ENCODE results near the gene NINJ2. TPM values are rescaled to one million over a fixed set of nuclear protein-coding genes. Genes with fewer than 3 reads are reported as not detected.

Gene NINJ2
- total RNA-seq, 4 donors from 2014 or later = 2.2 to 14.9 (median 4.5) TPM

DNA sequence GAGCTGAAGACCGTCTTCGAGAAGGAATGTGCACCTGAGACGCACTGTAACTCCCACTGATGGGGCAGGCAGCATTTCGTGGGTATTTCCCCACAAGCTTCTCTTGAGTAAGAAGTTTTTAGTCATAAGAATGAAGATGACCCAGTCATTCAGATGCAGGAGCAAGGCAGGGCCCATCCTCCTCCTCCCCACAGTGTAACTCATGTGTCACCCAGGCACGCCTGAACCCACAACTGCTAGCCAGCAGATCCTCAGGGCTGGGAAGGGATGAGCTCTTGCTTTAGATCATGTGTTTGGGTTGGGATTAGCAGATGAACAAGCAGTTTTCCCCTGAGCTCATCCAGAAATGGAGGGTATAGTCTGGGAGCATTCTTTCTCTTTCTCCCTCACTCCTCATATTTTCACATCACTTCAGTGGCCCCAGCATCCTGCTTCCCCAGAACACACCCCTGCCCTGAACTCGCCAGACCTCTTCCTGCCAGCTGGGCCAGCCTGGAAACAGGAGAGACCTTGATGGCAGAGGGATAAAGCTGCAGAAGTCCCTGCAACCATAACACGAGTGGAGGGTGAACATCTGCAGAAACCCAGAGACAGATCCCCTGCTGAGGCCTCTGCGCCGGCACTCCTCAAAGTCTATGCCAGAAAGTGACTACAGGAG lies 130.2 kb downstream of the NINJ2 start:
- WGBS, 2 donors = 49 to 52% methylated on average over 5 to 8 of the region's 9 CpGs

GRCh38 chr12:531951-532585 lies 131.2 kb downstream of the NINJ2 start:
- WGBS, 2 donors = 49 to 69% methylated on average over 3 of the region's 3 CpGs
- intact Hi-C loops (cut with DNase I) = no loop called here

More for the DNA sequence above, 130.2 kb downstream of the NINJ2 start:
- peaks cover 0 to 9% (median 0%) of the 10 kb centered on the region in 3 donors for H3K9me3 ChIP-seq
- intact Hi-C loops (cut with DNase I) = no loop called here
- no peak overlapping the region for H3K4me3 ChIP-seq
- peak overlapping the region; percentile 77 to 89 (median 84) for H3K27ac ChIP-seq
- TF ChIP-seq POLR2A (IDR thresholded peaks at IDR 0.05) = no peak
- TF ChIP-seq CTCF (IDR thresholded peaks at IDR 0.05) = no peak
- peaks cover 0 to 17% (median 0%) of the 10 kb centered on the region in 4 donors for H3K27me3 ChIP-seq
- peaks cover 4 to 52% (median 22%) of the 10 kb centered on the region in 3 donors for H3K4me1 ChIP-seq
- H3K36me3 ChIP-seq = no peaks in the 10 kb centered on the region
- no peak for DNase-seq

GRCh38 chr12:530821-531220 lies 132.4 kb downstream of the NINJ2 start:
- peaks cover 4 to 40% (median 22%) of the 10 kb centered on the region in 3 donors for H3K4me1 ChIP-seq
- no peak for TF ChIP-seq CTCF (IDR thresholded peaks at IDR 0.05)
- no peak for TF ChIP-seq POLR2A (IDR thresholded peaks at IDR 0.05)
- H3K27me3 ChIP-seq = peaks cover 0 to 15% (median 0%) of the 10 kb centered on the region in 4 donors
- intact Hi-C loops (cut with DNase I) = no loop called here
- no peaks in the 10 kb centered on the region for H3K36me3 ChIP-seq
- H3K27ac ChIP-seq = peak overlapping the region; percentile 77 to 89 (median 84)
- no peak for DNase-seq
- H3K4me3 ChIP-seq = no peak overlapping the region
- 56 to 78% methylated on average over 6 of the region's 6 CpGs for WGBS, 2 donors
- peaks cover 0 to 9% (median 0%) of the 10 kb centered on the region in 3 donors for H3K9me3 ChIP-seq

More at GRCh38 chr12:531951-532585, 131.2 kb downstream of the NINJ2 start:
- Histone ChIP-seq H3K36me3 (no peaks in the 10 kb centered on the region), H3K4me1 (peaks cover 4 to 43% (median 22%) of the 10 kb centered on the region in 3 donors), H3K9me3 (peaks cover 0 to 9% (median 0%) of the 10 kb centered on the region in 3 donors), H3K27me3 (peaks cover 0 to 17% (median 0%) of the 10 kb centered on the region in 4 donors), H3K27ac (peak overlapping the region; percentile 77 to 89 (median 84)), H3K4me3 (no peak overlapping the region)
- no peak for TF ChIP-seq CTCF (IDR thresholded peaks at IDR 0.05)
- TF ChIP-seq POLR2A (IDR thresholded peaks at IDR 0.05) = no peak
- DNase-seq = no peak

DNA sequence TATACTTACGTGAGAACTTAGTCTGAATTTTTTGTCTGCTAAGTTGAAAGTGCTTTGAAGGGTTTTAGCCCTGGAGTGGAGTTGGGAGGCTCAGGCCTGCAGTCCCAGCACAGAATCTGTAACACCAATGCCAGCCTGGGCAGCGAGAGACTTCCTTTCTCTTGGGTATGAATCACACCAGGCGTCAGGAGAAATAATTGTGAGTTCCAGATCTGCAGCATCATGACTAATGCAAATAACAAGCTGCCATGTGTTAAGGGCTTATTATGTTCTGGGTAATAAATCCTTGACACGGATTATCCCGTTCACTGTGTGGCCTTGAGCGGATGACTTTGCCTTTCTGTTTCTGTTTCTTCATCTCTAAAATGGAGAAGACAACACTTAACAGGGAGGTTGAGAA lies 132.9 kb downstream of the NINJ2 start:
- TF ChIP-seq POLR2A (IDR thresholded peaks at IDR 0.05) = no peak
- Histone ChIP-seq H3K27me3 (peaks cover 0 to 10% (median 0%) of the 10 kb centered on the region in 4 donors), H3K4me1 (peaks cover 4 to 40% (median 22%) of the 10 kb centered on the region in 3 donors), H3K9me3 (peaks cover 0 to 9% (median 0%) of the 10 kb centered on the region in 3 donors), H3K27ac (peak overlapping the region; percentile 77 to 89 (median 84)), H3K4me3 (no peak overlapping the region), H3K36me3 (no peaks in the 10 kb centered on the region)
- WGBS, 2 donors = 47 to 55% methylated on average over 5 to 6 of the region's 6 CpGs
- DNase-seq = no peak
- intact Hi-C loops (cut with DNase I) = no loop called here

- DNase-seq = no peak
- H3K27me3 ChIP-seq = no peaks in the 10 kb centered on the region
- H3K36me3 ChIP-seq = no peaks in the 10 kb centered on the region
- H3K9me3 ChIP-seq = peaks cover 0 to 9% (median 0%) of the 10 kb centered on the region in 3 donors
- intact Hi-C loops (cut with DNase I) = no loop called here
- H3K4me1 ChIP-seq = peaks cover 4 to 36% (median 15%) of the 10 kb centered on the region in 3 donors
- TF ChIP-seq POLR2A (IDR thresholded peaks at IDR 0.05) (no peak), CTCF (IDR thresholded peaks at IDR 0.05) (no peak)
- no peak overlapping the region for H3K27ac ChIP-seq
- 83 to 95% methylated on average over 4 of the region's 4 CpGs for WGBS, 2 donors
- no peak overlapping the region for H3K4me3 ChIP-seq
These were observed 135.5 kb downstream of the NINJ2 start for GRCh38 chr12:527729-528128.

All from esophagus squamous epithelium (tissue), 5 donors.